ENCODE data around the gene FERMT3. TPM values are rescaled to one million over a fixed set of nuclear protein-coding genes. Genes with fewer than 3 reads are reported as not detected.
A peak's percentile ranks its signal among the peaks of the same experiment; 100 is the strongest.

Gene FERMT3
- total RNA-seq, 1 experiment from 2014 or later: 10.6 TPM

DNA sequence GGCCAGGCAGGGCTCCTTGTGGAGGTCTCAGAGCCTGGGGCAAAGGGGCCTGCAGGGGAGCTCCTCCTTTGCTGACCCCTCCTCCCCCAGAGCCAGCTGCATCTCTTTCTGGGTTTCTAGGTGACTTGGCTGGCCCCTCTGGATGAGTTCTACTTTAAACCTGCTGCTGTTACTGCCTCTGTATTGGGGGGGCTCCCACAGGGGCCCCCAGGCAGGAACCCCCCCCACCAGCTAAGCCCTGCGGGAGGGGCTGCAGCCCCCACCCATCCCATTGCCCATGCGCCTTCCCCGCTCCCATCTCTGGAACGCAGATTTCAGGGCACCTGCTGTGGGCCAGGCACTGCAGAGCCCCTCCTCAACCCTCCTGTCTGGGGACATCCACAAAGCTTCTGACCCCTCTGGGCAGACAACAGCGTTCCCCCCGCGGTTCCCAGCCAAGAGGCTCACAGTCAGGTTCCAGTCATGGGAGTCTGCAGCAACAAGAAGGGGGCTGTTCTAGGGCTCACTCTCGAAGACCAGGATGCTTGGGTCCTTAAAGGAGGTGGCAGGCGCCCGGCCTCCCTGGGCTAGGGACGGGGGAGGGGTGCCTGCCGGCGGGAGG is 44.0 kb downstream of the FERMT3 start:
- Histone ChIP-seq H2BK20ac (ENCODE audit: low read depth, low read length, poor library complexity, severe bottlenecking) (no peak overlapping the region), H2BK15ac (ENCODE audit: low read depth, low read length) (no peak overlapping the region), H3K4me1 (ENCODE audit: insufficient read depth, low read length) (peaks cover 9% of the 10 kb centered on the region; the same call in 1 of the 2 replicates), H4K5ac (ENCODE audit: insufficient read length, low read depth, low read length) (no peak overlapping the region), H2BK5ac (ENCODE audit: insufficient read length, low read length) (no peak overlapping the region), H3T11ph (ENCODE audit: low read length) (no peak overlapping the region), H3K14ac (ENCODE audit: insufficient read depth, low read length) (no peak overlapping the region; the same call in 1 of the 2 replicates), H3K79me2 (ENCODE audit: insufficient read depth, low read length) (peaks cover 7% of the 10 kb centered on the region; the same call in 1 of the 2 replicates), H3K4me2 (ENCODE audit: insufficient read depth, insufficient read length, low read length) (peak overlapping the region; percentile 67), H4K8ac (replicated peaks; ENCODE audit: insufficient read length, low read depth, low read length) (no peak overlapping the region), H3K23me2 (ENCODE audit: insufficient read length, low read depth, low read length, poor library complexity, severe bottlenecking) (peaks cover 26% of the 10 kb centered on the region), H3K9ac (ENCODE audit: extremely low read depth, insufficient read length, low read length) (no peak overlapping the region), H2AFZ (ENCODE audit: low read length) (no peak overlapping the region), H2BK120ac (ENCODE audit: low read depth, low read length, poor library complexity, severe bottlenecking) (no peak overlapping the region), H2AK5ac (ENCODE audit: insufficient read length, low read length) (no peak overlapping the region), H4K91ac (ENCODE audit: insufficient read length, low read depth, low read length) (no peak overlapping the region), H3K4ac (ENCODE audit: low read depth, low read length) (no peak overlapping the region), H4K20me1 (ENCODE audit: control insufficient read depth, insufficient read depth, insufficient read length) (no peaks in the 10 kb centered on the region), H2BK12ac (ENCODE audit: insufficient read length, low read depth, low read length) (no peak overlapping the region), H3K9me3 (ENCODE audit: control insufficient read depth, low read depth, low read length) (no peaks in the 10 kb centered on the region), H3K56ac (ENCODE audit: insufficient read length, low read depth, low read length) (no peak overlapping the region), H3K23ac (ENCODE audit: insufficient read length, low read depth, low read length) (no peak overlapping the region), H3K27me3 (ENCODE audit: insufficient read depth, low read length) (no peaks in the 10 kb centered on the region), H3K79me1 (ENCODE audit: insufficient read depth, low read depth, low read length, poor library complexity, severe bottlenecking) (peaks cover 3% of the 10 kb centered on the region), H3K27ac (ENCODE audit: insufficient read length, low read depth, low read length) (no peak overlapping the region), H3K18ac (ENCODE audit: insufficient read length, low read depth, low read length) (no peak overlapping the region)
- WGBS (ENCODE audit: extremely low coverage, insufficient read length, low lambda C conversion rate): no CpG with 5 or more reads among the region's 13 CpGs
- no peaks in the 10 kb centered on the region for H3K27me3 Mint-ChIP-seq (ENCODE audit: low read depth)
- no peaks in the 10 kb centered on the region; a peak in 1 of 5 replicates for H3K9me3 Mint-ChIP-seq
- TF ChIP-seq, protein P1, sequence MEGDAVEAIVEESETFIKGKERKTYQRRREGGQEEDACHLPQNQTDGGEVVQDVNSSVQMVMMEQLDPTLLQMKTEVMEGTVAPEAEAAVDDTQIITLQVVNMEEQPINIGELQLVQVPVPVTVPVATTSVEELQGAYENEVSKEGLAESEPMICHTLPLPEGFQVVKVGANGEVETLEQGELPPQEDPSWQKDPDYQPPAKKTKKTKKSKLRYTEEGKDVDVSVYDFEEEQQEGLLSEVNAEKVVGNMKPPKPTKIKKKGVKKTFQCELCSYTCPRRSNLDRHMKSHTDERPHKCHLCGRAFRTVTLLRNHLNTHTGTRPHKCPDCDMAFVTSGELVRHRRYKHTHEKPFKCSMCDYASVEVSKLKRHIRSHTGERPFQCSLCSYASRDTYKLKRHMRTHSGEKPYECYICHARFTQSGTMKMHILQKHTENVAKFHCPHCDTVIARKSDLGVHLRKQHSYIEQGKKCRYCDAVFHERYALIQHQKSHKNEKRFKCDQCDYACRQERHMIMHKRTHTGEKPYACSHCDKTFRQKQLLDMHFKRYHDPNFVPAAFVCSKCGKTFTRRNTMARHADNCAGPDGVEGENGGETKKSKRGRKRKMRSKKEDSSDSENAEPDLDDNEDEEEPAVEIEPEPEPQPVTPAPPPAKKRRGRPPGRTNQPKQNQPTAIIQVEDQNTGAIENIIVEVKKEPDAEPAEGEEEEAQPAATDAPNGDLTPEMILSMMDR (conservative IDR thresholded peaks at IDR 0.05): no peak
- H3K4me1 Mint-ChIP-seq: peaks cover 34 to 44% of the 10 kb centered on the region in 2 experiments
- H3K36me3 Mint-ChIP-seq (ENCODE audit: insufficient read depth in 1 of 3, low read depth in 3 of 3): peaks cover 8 to 21% (median 15%) of the 10 kb centered on the region in 3 experiments; a peak in 6 of 7 replicates
- peak overlapping the region; percentile 88 to 97 (median 97); a peak in 6 of 7 replicates for H3K27ac Mint-ChIP-seq
- no peak for DNase-seq
- H3K4me3 Mint-ChIP-seq: peak overlapping the region; percentile 76 to 93
